ENCODE data around the gene HMGN4.

DNA sequence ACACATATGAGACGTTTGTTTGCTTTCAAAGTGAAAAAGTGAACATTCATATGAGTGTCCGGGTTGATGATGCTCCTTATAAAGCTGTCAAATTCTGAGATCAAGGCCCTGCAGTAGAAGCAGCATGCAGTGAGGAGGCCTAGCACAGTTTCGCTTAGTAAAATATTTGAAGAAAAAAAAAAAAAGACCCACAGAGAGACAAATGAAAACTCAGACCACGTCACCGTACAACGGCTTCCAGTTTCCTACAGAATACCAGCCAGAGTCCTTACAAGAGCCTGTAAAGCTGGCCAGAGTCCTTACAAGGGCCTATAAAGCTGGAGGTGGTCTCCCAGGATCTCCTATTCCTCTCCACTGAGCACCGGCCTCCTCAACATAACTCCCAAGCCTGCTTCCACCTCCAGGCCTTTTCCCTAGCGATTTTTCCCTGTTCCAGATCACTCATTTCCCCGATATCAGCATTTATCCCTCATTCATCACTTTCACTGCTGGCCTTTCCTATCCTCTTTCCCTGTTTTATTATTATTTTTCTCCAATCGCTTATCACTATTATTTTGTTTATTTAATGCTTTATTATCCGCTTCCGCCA, 1.5 kb upstream of the HMGN4 start:
- TF ChIP-seq, protein P1, sequence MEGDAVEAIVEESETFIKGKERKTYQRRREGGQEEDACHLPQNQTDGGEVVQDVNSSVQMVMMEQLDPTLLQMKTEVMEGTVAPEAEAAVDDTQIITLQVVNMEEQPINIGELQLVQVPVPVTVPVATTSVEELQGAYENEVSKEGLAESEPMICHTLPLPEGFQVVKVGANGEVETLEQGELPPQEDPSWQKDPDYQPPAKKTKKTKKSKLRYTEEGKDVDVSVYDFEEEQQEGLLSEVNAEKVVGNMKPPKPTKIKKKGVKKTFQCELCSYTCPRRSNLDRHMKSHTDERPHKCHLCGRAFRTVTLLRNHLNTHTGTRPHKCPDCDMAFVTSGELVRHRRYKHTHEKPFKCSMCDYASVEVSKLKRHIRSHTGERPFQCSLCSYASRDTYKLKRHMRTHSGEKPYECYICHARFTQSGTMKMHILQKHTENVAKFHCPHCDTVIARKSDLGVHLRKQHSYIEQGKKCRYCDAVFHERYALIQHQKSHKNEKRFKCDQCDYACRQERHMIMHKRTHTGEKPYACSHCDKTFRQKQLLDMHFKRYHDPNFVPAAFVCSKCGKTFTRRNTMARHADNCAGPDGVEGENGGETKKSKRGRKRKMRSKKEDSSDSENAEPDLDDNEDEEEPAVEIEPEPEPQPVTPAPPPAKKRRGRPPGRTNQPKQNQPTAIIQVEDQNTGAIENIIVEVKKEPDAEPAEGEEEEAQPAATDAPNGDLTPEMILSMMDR (IDR thresholded peaks at IDR 0.05), result no peak
- no peak for TF ChIP-seq EP300 (IDR thresholded peaks at IDR 0.05)

Measured in tibial nerve (tissue), 4 donors.